GM12892 (cell line): ENCODE data around the gene GRM7.

Experiments
- POLR2A ChIP-seq: IDR thresholded peaks from 2 replicates; pipeline ENCODE4 v1.6.1; 2011; ENCODE audit warnings: low read depth, low read length, control low read depth
- POLR2AphosphoS5 ChIP-seq: IDR thresholded peaks from 2 replicates; pipeline ENCODE4 v1.6.1; 2011; ENCODE audit warnings: low read depth, low read length, control low read depth
- TAF1 ChIP-seq: IDR thresholded peaks from 2 replicates; pipeline ENCODE4 v1.6.1; 2011; ENCODE audit warnings: low read depth, mild to moderate bottlenecking, control low read depth, low read length, borderline replicate concordance

- TF ChIP-seq POLR2A: no peak
- no peak for TF ChIP-seq POLR2AphosphoS5
- TF ChIP-seq TAF1: no peak
Observed at GRCh38 chr3:6821411-6821810, 39.5 kb upstream of the GRM7 start.
